ENCODE measurements around the gene SH3BGRL2. TPM values are rescaled to one million over a fixed set of nuclear protein-coding genes. Genes with fewer than 3 reads are reported as not detected.

SH3BGRL2 gene
- polyA plus RNA-seq, 2 donors, result 28.8 to 52.5 TPM

DNA sequence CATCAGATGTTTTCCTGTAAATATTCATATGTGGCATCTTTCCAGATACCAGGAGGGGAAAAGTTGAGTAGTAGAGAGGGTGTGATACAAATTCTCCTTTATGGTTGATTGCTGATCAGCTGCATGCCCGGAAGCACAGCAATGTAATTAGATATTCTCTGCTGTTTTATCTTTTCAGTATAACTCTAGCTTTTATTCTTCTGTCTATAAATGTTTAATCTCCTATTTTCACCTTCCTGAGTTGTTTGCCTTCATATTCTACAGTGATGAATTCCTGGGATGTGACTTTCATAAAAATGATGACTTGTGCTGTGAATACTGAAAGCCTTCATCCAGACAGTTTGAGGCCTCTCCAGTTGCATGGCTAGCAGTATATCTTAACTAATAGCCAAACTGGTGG, 53.7 kb downstream of the SH3BGRL2 start:
- WGBS, 2 donors, result 53 to 60% methylated on average over 1 of the region's 1 CpG
- Histone ChIP-seq H3K9me3 (ENCODE audit: control insufficient read depth in 2 of 2, insufficient read depth in 1 of 2, low read depth in 1 of 2, low read length in 1 of 2) (no peaks in the 10 kb centered on the region), H3K36me3 (ENCODE audit: control insufficient read depth in 2 of 2, insufficient read depth in 2 of 2, low read length in 1 of 2) (no peaks in the 10 kb centered on the region), H3K27ac (ENCODE audit: low read depth in 2 of 2, low read length in 1 of 2) (no peak overlapping the region), H3K4me1 (ENCODE audit: control insufficient read depth in 2 of 2, insufficient read depth in 2 of 2, low read length in 1 of 2) (no peaks in the 10 kb centered on the region), H3K4me3 (ENCODE audit: low read depth in 1 of 2, low read length in 2 of 2) (no peak overlapping the region), H3K27me3 (ENCODE audit: control insufficient read depth in 1 of 2, insufficient read depth in 2 of 2, low read length in 2 of 2) (no peaks in the 10 kb centered on the region)

DNA sequence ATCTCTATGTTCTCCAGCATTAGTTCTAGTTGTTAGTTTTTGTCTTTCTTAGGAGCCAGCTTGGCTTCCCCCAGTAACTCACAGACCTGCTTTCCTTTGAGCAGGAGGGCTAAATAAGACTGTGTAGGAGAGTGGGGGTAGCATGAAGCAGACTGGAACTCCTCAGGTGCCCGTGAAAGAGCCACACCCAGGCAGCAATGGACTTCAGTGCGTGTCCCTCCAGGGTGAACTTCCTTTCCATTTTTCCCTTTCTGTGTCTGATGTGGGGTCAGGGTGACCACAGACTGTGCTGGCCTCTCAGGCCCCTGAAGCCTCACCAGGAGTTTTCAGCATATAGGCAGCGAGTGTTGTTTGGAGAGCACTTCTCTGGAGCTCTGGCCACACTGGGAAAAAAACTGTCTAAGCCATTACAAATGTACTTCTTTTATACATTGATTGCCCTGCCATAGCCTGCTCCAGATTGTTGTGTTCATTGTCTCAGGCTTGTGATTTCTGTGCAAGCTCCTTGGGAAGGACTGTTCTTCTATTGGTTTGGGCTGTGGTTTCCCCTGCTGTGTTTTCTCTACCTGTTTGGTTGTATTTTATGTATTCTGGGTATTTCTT, 55.7 kb downstream of the SH3BGRL2 start:
- H3K27me3 ChIP-seq (ENCODE audit: control insufficient read depth in 1 of 2, insufficient read depth in 2 of 2, low read length in 2 of 2), result no peaks in the 10 kb centered on the region
- 59 to 65% methylated on average over 3 of the region's 3 CpGs for WGBS, 2 donors
- no peaks in the 10 kb centered on the region for H3K4me1 ChIP-seq (ENCODE audit: control insufficient read depth in 2 of 2, insufficient read depth in 2 of 2, low read length in 1 of 2)
- H3K4me3 ChIP-seq (ENCODE audit: low read depth in 1 of 2, low read length in 2 of 2), result no peak overlapping the region
- no peaks in the 10 kb centered on the region for H3K9me3 ChIP-seq (ENCODE audit: control insufficient read depth in 2 of 2, insufficient read depth in 1 of 2, low read depth in 1 of 2, low read length in 1 of 2)
- H3K27ac ChIP-seq (ENCODE audit: low read depth in 2 of 2, low read length in 1 of 2), result no peak overlapping the region
- no peaks in the 10 kb centered on the region for H3K36me3 ChIP-seq (ENCODE audit: control insufficient read depth in 2 of 2, insufficient read depth in 2 of 2, low read length in 1 of 2)

DNA sequence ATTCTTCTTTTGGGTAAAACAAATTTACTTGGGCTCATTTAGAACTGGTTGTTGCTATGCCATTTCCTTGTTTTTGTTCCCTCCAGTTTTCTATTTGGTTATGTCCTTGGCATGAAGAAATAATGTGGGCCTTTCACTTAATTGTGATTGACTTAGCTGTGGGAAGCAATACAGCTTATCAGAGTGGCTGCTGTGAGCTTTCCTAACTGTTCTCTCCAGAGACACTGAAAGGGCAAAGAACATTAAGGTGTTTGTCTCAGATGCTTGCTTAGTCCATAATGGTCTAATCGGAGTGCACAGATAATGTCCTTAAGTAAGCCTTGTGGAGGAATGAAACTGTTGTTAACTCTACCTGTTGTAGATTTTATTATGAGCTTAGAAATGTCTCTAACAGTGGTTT, 56.6 kb downstream of the SH3BGRL2 start:
- H3K4me3 ChIP-seq (ENCODE audit: low read depth in 1 of 2, low read length in 2 of 2), result no peak overlapping the region
- no peaks in the 10 kb centered on the region for H3K9me3 ChIP-seq (ENCODE audit: control insufficient read depth in 2 of 2, insufficient read depth in 1 of 2, low read depth in 1 of 2, low read length in 1 of 2)
- no peak overlapping the region for H3K27ac ChIP-seq (ENCODE audit: low read depth in 2 of 2, low read length in 1 of 2)
- no peaks in the 10 kb centered on the region for H3K4me1 ChIP-seq (ENCODE audit: control insufficient read depth in 2 of 2, insufficient read depth in 2 of 2, low read length in 1 of 2)
- H3K36me3 ChIP-seq (ENCODE audit: control insufficient read depth in 2 of 2, insufficient read depth in 2 of 2, low read length in 1 of 2), result no peaks in the 10 kb centered on the region
- 71 to 82% methylated on average over 1 of the region's 1 CpG for WGBS, 2 donors
- H3K27me3 ChIP-seq (ENCODE audit: control insufficient read depth in 1 of 2, insufficient read depth in 2 of 2, low read length in 2 of 2), result no peaks in the 10 kb centered on the region

DNA sequence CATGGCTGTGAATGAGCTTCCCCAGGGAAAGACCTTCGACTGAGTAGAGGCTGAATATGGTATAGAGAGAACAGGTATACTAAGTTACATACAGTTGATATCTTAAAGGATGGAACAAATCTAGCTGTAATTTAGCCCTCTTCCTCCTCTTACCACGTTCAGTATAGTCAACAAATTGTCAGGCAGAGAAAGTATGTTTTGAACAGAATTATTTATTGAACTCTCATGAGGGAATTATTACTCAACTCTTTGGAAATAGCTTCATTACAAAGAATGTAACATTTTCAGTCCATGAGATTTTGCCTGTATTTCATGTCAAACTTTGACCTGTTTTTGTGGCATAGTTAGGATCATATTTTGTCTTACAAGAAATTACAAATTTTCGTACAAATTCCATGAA, 63.0 kb downstream of the SH3BGRL2 start:
- no peaks in the 10 kb centered on the region for H3K27me3 ChIP-seq (ENCODE audit: control insufficient read depth in 1 of 2, insufficient read depth in 2 of 2, low read length in 2 of 2)
- H3K36me3 ChIP-seq (ENCODE audit: control insufficient read depth in 2 of 2, insufficient read depth in 2 of 2, low read length in 1 of 2), result no peaks in the 10 kb centered on the region
- no peak overlapping the region for H3K4me3 ChIP-seq (ENCODE audit: low read depth in 1 of 2, low read length in 2 of 2)
- WGBS, 2 donors, result 75 to 78% methylated on average over 3 of the region's 3 CpGs
- H3K4me1 ChIP-seq (ENCODE audit: control insufficient read depth in 2 of 2, insufficient read depth in 2 of 2, low read length in 1 of 2), result no peaks in the 10 kb centered on the region
- H3K27ac ChIP-seq (ENCODE audit: low read depth in 2 of 2, low read length in 1 of 2), result no peak overlapping the region
- no peaks in the 10 kb centered on the region for H3K9me3 ChIP-seq (ENCODE audit: control insufficient read depth in 2 of 2, insufficient read depth in 1 of 2, low read depth in 1 of 2, low read length in 1 of 2)

DNA sequence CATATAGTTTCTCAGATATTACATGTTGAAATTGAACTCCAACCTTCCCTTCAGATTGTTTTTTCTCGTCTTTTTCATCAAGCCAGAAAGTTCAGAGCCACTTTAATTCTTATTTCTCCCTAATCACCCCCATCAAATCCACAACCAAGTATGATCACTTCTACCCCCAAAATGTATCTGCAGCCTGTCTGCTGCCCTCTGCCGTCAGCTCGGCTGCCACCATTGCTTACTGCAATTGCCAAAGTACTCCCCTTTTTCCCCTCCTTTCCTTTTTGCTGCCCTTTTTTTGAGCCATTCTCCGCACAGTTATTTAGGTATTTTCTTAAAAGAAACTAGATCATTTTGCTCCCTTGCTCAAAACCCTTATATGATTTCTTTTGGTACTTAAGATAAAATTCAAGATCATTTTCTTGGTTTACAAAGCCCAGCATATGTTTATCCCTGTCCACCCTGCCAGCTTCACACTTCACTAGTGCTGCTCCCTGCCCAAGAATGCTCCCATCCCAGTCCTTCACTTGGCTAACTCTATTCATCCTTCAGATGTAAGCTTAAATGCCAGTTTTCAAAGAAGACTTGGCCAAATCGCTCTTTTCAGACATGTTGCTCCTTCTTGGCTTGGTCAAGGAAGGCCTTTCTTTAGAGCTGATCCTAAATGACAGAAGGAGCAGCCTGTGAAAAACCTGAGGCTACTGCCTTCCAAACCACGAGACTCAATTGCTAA, 63.7 kb downstream of the SH3BGRL2 start:
- Histone ChIP-seq H3K4me3 (ENCODE audit: low read depth in 1 of 2, low read length in 2 of 2) (no peak overlapping the region), H3K36me3 (ENCODE audit: control insufficient read depth in 2 of 2, insufficient read depth in 2 of 2, low read length in 1 of 2) (no peaks in the 10 kb centered on the region), H3K27ac (ENCODE audit: low read depth in 2 of 2, low read length in 1 of 2) (no peak overlapping the region), H3K27me3 (ENCODE audit: control insufficient read depth in 1 of 2, insufficient read depth in 2 of 2, low read length in 2 of 2) (no peaks in the 10 kb centered on the region), H3K9me3 (ENCODE audit: control insufficient read depth in 2 of 2, insufficient read depth in 1 of 2, low read depth in 1 of 2, low read length in 1 of 2) (no peaks in the 10 kb centered on the region), H3K4me1 (ENCODE audit: control insufficient read depth in 2 of 2, insufficient read depth in 2 of 2, low read length in 1 of 2) (no peaks in the 10 kb centered on the region)
- WGBS, 2 donors, result 86 to 87% methylated on average over 6 of the region's 6 CpGs

DNA sequence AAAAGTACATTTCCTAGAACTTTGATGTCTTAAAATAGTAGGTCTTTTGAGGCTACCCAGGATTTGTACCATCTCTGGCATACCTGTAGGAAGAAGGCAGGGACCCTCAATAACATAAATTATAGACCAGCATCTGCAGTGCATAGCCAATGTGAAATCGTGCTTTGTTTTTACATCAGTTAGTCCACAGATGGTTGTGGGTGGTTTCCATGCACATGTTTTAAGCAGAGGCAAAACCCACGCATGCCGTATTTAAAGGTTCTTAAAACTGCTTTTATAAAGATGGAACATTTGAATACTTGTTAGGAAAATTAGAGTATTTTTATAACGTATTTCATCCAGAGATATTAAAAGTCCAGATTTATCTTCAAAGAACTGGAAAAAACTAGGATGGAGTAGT, 66.3 kb downstream of the SH3BGRL2 start:
- 91 to 93% methylated on average over 4 of the region's 4 CpGs for WGBS, 2 donors

DNA sequence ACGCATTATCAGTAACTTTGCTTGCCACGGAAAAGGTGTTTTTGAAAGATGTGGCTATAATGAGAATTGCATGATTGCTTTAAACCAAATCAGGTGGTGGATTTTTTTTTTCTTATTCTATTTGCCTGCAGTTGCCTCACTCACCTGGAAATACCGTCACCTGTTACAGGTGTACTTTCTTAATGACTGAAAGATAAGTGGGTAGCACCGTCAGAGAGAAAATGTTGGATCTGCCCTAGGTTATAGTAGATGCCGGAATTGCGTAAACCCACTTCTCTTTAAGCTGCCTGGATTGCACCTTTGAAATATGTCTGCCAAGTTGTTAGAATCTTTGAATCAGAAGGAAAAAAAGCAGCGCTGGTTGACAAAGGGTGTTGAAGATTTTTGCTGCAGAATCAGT, 68.5 kb downstream of the SH3BGRL2 start:
- Histone ChIP-seq H3K4me3 (ENCODE audit: low read depth in 1 of 2, low read length in 2 of 2) (no peak overlapping the region), H3K27me3 (ENCODE audit: control insufficient read depth in 1 of 2, insufficient read depth in 2 of 2, low read length in 2 of 2) (no peaks in the 10 kb centered on the region), H3K9me3 (ENCODE audit: control insufficient read depth in 2 of 2, insufficient read depth in 1 of 2, low read depth in 1 of 2, low read length in 1 of 2) (no peaks in the 10 kb centered on the region), H3K36me3 (ENCODE audit: control insufficient read depth in 2 of 2, insufficient read depth in 2 of 2, low read length in 1 of 2) (peaks cover 0 to 3% of the 10 kb centered on the region in 2 donors), H3K4me1 (ENCODE audit: control insufficient read depth in 2 of 2, insufficient read depth in 2 of 2, low read length in 1 of 2) (no peaks in the 10 kb centered on the region), H3K27ac (ENCODE audit: low read depth in 2 of 2, low read length in 1 of 2) (no peak overlapping the region)
- 84 to 93% methylated on average over 7 of the region's 7 CpGs for whole genome bisulfite sequencing, 2 donors

More for the DNA sequence above, 66.3 kb downstream of the SH3BGRL2 start:
- Histone ChIP-seq H3K4me1 (ENCODE audit: control insufficient read depth in 2 of 2, insufficient read depth in 2 of 2, low read length in 1 of 2) (no peaks in the 10 kb centered on the region), H3K9me3 (ENCODE audit: control insufficient read depth in 2 of 2, insufficient read depth in 1 of 2, low read depth in 1 of 2, low read length in 1 of 2) (no peaks in the 10 kb centered on the region), H3K4me3 (ENCODE audit: low read depth in 1 of 2, low read length in 2 of 2) (no peak overlapping the region), H3K27me3 (ENCODE audit: control insufficient read depth in 1 of 2, insufficient read depth in 2 of 2, low read length in 2 of 2) (no peaks in the 10 kb centered on the region), H3K27ac (ENCODE audit: low read depth in 2 of 2, low read length in 1 of 2) (no peak overlapping the region), H3K36me3 (ENCODE audit: control insufficient read depth in 2 of 2, insufficient read depth in 2 of 2, low read length in 1 of 2) (peaks cover 0 to under 1% of the 10 kb centered on the region in 2 donors)

DNA sequence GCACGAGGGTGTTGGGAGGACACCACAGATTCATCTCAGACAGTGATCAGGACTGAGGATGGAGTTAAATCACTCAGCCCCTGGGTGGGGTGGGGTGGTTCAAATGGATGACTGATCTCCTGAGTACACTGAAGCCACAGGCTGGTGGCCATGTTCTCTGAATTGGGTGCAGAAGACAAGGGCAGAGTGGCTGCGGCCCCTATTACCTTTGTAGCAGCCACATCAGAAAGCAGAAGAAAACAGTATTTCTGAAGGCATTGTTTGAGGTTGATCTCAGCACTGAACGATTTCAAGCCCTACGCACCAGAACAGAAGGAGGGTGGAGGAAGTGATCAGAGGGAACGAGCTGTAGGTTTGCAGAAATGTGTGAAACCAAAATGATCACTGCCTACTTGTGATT, 71.6 kb downstream of the SH3BGRL2 start:
- Histone ChIP-seq H3K36me3 (ENCODE audit: control insufficient read depth in 2 of 2, insufficient read depth in 2 of 2, low read length in 1 of 2) (peaks cover 0 to 3% of the 10 kb centered on the region in 2 donors), H3K4me3 (ENCODE audit: low read depth in 1 of 2, low read length in 2 of 2) (no peak overlapping the region), H3K4me1 (ENCODE audit: control insufficient read depth in 2 of 2, insufficient read depth in 2 of 2, low read length in 1 of 2) (no peaks in the 10 kb centered on the region), H3K27me3 (ENCODE audit: control insufficient read depth in 1 of 2, insufficient read depth in 2 of 2, low read length in 2 of 2) (no peaks in the 10 kb centered on the region), H3K9me3 (ENCODE audit: control insufficient read depth in 2 of 2, insufficient read depth in 1 of 2, low read depth in 1 of 2, low read length in 1 of 2) (no peaks in the 10 kb centered on the region), H3K27ac (ENCODE audit: low read depth in 2 of 2, low read length in 1 of 2) (no peak overlapping the region)
- WGBS, 2 donors, result 74 to 80% methylated on average over 5 of the region's 5 CpGs

DNA sequence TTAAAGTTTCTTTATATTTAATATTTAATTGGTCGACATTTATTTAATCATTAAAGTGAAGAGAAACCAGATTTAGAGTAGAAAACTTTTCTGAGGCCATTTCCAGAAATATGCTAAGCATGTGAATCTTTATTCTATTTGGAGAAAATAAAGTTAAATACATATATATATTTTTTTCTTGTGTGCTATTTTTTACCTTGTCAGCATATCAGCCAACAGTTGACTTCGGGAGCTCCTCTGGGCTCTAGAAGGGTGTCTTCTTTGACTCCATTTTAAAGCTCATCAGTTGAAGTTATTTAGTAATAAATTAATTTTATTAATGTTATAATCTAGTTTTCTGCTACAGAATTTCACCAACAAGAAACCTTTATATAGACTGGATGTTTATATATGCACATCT, 73.1 kb downstream of the SH3BGRL2 start:
- H3K9me3 ChIP-seq (ENCODE audit: control insufficient read depth in 2 of 2, insufficient read depth in 1 of 2, low read depth in 1 of 2, low read length in 1 of 2), result no peaks in the 10 kb centered on the region
- no peak overlapping the region for H3K27ac ChIP-seq (ENCODE audit: low read depth in 2 of 2, low read length in 1 of 2)
- no peaks in the 10 kb centered on the region for H3K4me1 ChIP-seq (ENCODE audit: control insufficient read depth in 2 of 2, insufficient read depth in 2 of 2, low read length in 1 of 2)
- H3K36me3 ChIP-seq (ENCODE audit: control insufficient read depth in 2 of 2, insufficient read depth in 2 of 2, low read length in 1 of 2), result peaks cover 0 to 3% of the 10 kb centered on the region in 2 donors
- WGBS, 2 donors, result 94 to 97% methylated on average over 2 of the region's 2 CpGs
- H3K4me3 ChIP-seq (ENCODE audit: low read depth in 1 of 2, low read length in 2 of 2), result no peak overlapping the region
- no peaks in the 10 kb centered on the region for H3K27me3 ChIP-seq (ENCODE audit: control insufficient read depth in 1 of 2, insufficient read depth in 2 of 2, low read length in 2 of 2)

DNA sequence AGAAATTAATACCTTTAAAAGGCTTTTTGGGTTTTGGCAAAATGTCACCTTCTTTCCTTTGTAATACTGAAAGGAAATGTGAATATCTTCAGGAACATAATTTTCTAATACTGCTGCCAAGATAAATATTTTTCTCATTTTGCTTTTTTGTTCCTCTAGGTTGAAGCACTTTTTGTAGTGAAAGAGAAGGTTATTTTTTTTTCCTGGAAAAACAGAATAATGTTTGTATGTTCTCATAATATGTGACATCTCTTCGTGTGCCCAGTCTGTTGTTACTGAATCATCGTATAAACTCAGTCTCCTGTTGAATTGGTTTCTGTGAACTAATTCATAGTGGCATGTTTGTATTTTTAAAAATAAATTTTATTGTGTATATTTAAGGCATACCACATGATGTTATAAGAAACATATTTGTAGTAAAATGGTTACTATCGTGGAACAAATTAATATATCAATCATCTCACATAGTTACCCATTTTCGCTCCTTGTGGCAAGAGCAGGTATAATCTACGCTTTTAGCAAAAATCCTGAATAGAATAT, 74.4 kb downstream of the SH3BGRL2 start:
- Histone ChIP-seq H3K4me1 (ENCODE audit: control insufficient read depth in 2 of 2, insufficient read depth in 2 of 2, low read length in 1 of 2) (no peaks in the 10 kb centered on the region), H3K27me3 (ENCODE audit: control insufficient read depth in 1 of 2, insufficient read depth in 2 of 2, low read length in 2 of 2) (no peaks in the 10 kb centered on the region), H3K4me3 (ENCODE audit: low read depth in 1 of 2, low read length in 2 of 2) (no peak overlapping the region), H3K27ac (ENCODE audit: low read depth in 2 of 2, low read length in 1 of 2) (no peak overlapping the region), H3K9me3 (ENCODE audit: control insufficient read depth in 2 of 2, insufficient read depth in 1 of 2, low read depth in 1 of 2, low read length in 1 of 2) (no peaks in the 10 kb centered on the region), H3K36me3 (ENCODE audit: control insufficient read depth in 2 of 2, insufficient read depth in 2 of 2, low read length in 1 of 2) (peaks cover 0 to 3% of the 10 kb centered on the region in 2 donors)
- 72 to 83% methylated on average over 5 of the region's 5 CpGs for WGBS, 2 donors
